ENCODE results near the gene PLVAP.

PLVAP gene

GRCh38 chr19:17376935-17377600 lies at the start of gene PLVAP:
Gene PLVAP, minus strand, starts transcription at chr19:17377342. Its CDS starts 54 bp downstream, at chr19:17377288.
- DNase-seq, result no peak

GRCh38 chr19:17424743-17425365 lies 47.7 kb upstream of the PLVAP start:
- DNase-seq, result peak; percentile 27

GRCh38 chr19:17423429-17424208 lies 46.5 kb upstream of the PLVAP start:
- no peak for DNase-seq

GRCh38 chr19:17421942-17422341 lies 44.8 kb upstream of the PLVAP start:
- DNase-seq, result no peak

- peak; percentile 40 for DNase-seq
Observed at GRCh38 chr19:17420475-17420924, 43.4 kb upstream of the PLVAP start.

GRCh38 chr19:17419621-17420474 lies 42.7 kb upstream of the PLVAP start, which contains the start of gene MVB12A:
Gene MVB12A, plus strand, starts transcription at chr19:17420047. Its CDS starts 89 bp downstream, at chr19:17420136.
- peak; percentile 99 for DNase-seq

- peak; percentile 43 for DNase-seq
Observed at GRCh38 chr19:17419154-17419620, 42.0 kb upstream of the PLVAP start.

GRCh38 chr19:17418710-17419109 lies 41.6 kb upstream of the PLVAP start:
- DNase-seq, result no peak

GRCh38 chr19:17415121-17415520 lies 38.0 kb upstream of the PLVAP start:
- DNase-seq, result no peak

GRCh38 chr19:17414097-17414496 lies 37.0 kb upstream of the PLVAP start:
- DNase-seq, result no peak

GRCh38 chr19:17411801-17412200 lies 34.7 kb upstream of the PLVAP start:
- DNase-seq, result no peak

GRCh38 chr19:17409990-17410389 lies 32.8 kb upstream of the PLVAP start:
- no peak for DNase-seq

- no peak for DNase-seq
Observed at GRCh38 chr19:17406887-17407196, 29.7 kb upstream of the PLVAP start.

GRCh38 chr19:17406046-17406886 lies 29.1 kb upstream of the PLVAP start:
- DNase-seq, result peak; percentile 76

GRCh38 chr19:17405250-17406045 lies 28.3 kb upstream of the PLVAP start, which contains the start of gene BST2:
Gene BST2, minus strand, starts transcription at chr19:17405630. Its CDS starts 55 bp downstream, at chr19:17405575.
- DNase-seq, result peak; percentile 93

GRCh38 chr19:17404621-17405249 lies 27.6 kb upstream of the PLVAP start:
- no peak for DNase-seq

GRCh38 chr19:17404015-17404414 lies 26.9 kb upstream of the PLVAP start:
- DNase-seq, result peak; percentile 37

- DNase-seq, result peak; percentile 66
Observed at GRCh38 chr19:17402982-17403855, 26.1 kb upstream of the PLVAP start.

GRCh38 chr19:17401628-17402027 lies 24.5 kb upstream of the PLVAP start:
- DNase-seq, result no peak

All from EL (cell line).